ENCODE measurements around the gene LPO. TPM values are rescaled to one million over a fixed set of nuclear protein-coding genes. Genes with fewer than 3 reads are reported as not detected.
A peak's percentile ranks its signal among the peaks of the same experiment; 100 is the strongest.

Gene LPO
- total and polyA plus RNA-seq, 10 of the 15 experiments (the other 5 are each of a cell fraction or from before 2014, with no cell fraction given), result 0.03 to 0.11 (median 0.06) TPM; not detected in 7

- DNase-seq (ENCODE audit: low read depth, low spot score) (no peak), FAIRE-seq (no peak), ATAC-seq (peak; percentile 62)
- BruUV-seq (replicated peaks), result no TSS peak
- Histone ChIP-seq H2AFZ (ENCODE audit: control insufficient read depth, low read depth, low read length) (no peak overlapping the region), H3K36me3 (ENCODE audit: control insufficient read depth in 2 of 2, insufficient read depth in 2 of 2, low read length in 1 of 2) (no peaks in the 10 kb centered on the region), H4K20me1 (ENCODE audit: control insufficient read depth, insufficient read depth) (no peaks in the 10 kb centered on the region), H3K9ac (ENCODE audit: control insufficient read depth, insufficient read depth, low read length) (no peak overlapping the region), H3K9me3 (replicated peaks; ENCODE audit: control insufficient read depth, insufficient read depth, low read length) (no peaks in the 10 kb centered on the region), H3K27me3 (replicated peaks in 1 of 2; ENCODE audit: control insufficient read depth in 2 of 2, insufficient read depth in 2 of 2, low read length in 1 of 2) (no peaks in the 10 kb centered on the region; a peak in 1 of 4 replicates), H3K4me3 (no peak overlapping the region), H3K27ac (ENCODE audit: control insufficient read depth, insufficient read depth) (no peak overlapping the region), H3K79me2 (ENCODE audit: control insufficient read depth, insufficient read depth, low read length) (no peaks in the 10 kb centered on the region), H3K4me1 (ENCODE audit: control insufficient read depth, insufficient read depth, low read length) (no peaks in the 10 kb centered on the region; the same call in 1 of the 2 replicates), H3K4me2 (ENCODE audit: control insufficient read depth, insufficient read depth) (no peak overlapping the region)
- ChIA-PET POLR2A (interaction anchor here (0.5 kb wide), 1 partner anchor 720 kb away, joined by 6 read pairs; no protein-coding TSS in a partner anchor), CTCF (interaction anchor here (1.0 kb wide), 1 partner anchor 177 kb away, joined by 3 read pairs; no protein-coding TSS in a partner anchor), SMC1A (ENCODE audit: uncharacterized antibody, unreplicated experiment) (no interaction called here), RAD21 (ENCODE audit: unreplicated experiment) (no interaction called here)
- in situ Hi-C loops (cut with MboI), result no loop called here
- WGBS (ENCODE audit: insufficient coverage, insufficient replicate concordance, low lambda C conversion rate, missing lambda C conversion rate), result 42% methylated on average over 15 of the region's 15 CpGs
- intact Hi-C loops (cut with micrococcal nuclease; ENCODE audit: unreplicated experiment), result no loop called here
- TF ChIP-seq CTCF (IDR thresholded peaks at IDR 0.05 in 2 of 3, conservative IDR thresholded peaks at IDR 0.05 in 1 of 3; ENCODE audit: control insufficient read depth in 2 of 3, extremely low read depth in 1 of 3, insufficient read depth in 1 of 3, low read depth in 3 of 3, low read length in 3 of 3), result peak in 2 of 3 experiments; percentile 30 to 41; a peak in 3 of 6 replicates
- TF ChIP-seq IKZF1 (conservative IDR thresholded peaks at IDR 0.05), result no peak
- TF ChIP-seq RAD21 (IDR thresholded peaks at IDR 0.05; ENCODE audit: insufficient read depth, low read depth, low read length), result 0 out of 2 replicates have a peak, but pooled peaks have one; percentile 4
- no peak for TF ChIP-seq HDGF (IDR thresholded peaks at IDR 0.05)
Measured at GRCh38 chr17:58270476-58271215, 32.3 kb downstream of the LPO start.

Measured in GM12878 (cell line).